ENCODE results near the gene CTU2.

DNA sequence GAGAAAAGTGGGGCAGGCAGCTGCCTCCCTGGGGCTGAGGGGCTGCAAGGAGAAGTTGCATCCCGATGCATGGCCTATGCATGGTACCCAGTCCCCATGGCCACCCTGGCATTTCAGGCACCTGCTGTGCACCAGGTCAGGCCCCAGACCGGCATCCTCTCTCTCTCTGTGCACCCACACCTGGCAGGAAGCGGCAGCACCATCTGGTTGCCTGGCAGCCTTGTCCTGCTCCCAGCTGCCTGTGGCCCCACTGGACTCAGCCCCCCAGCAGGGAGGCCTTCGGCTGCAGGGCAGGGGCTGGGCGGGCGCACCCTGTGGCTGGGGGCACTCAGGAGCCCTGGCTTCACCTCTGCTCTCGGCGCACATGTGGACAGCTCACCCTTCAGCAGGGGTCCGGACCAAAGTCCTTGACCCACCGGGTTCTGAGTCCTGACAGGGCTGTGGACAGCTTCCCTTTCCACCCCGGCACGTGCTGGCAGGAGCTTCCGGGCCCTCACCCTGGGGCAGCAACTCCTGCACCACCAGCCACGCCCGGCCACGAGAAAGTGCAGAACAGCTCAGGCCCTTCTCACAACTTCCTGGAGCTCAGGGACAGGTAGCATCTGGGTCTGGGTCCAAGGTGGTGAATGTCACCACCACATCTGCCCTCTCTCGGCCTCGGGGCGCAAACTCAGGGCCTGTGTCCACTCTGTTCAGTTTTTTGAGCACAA is 36.7 kb downstream of the CTU2 start:
- TF ChIP-seq, protein P1, sequence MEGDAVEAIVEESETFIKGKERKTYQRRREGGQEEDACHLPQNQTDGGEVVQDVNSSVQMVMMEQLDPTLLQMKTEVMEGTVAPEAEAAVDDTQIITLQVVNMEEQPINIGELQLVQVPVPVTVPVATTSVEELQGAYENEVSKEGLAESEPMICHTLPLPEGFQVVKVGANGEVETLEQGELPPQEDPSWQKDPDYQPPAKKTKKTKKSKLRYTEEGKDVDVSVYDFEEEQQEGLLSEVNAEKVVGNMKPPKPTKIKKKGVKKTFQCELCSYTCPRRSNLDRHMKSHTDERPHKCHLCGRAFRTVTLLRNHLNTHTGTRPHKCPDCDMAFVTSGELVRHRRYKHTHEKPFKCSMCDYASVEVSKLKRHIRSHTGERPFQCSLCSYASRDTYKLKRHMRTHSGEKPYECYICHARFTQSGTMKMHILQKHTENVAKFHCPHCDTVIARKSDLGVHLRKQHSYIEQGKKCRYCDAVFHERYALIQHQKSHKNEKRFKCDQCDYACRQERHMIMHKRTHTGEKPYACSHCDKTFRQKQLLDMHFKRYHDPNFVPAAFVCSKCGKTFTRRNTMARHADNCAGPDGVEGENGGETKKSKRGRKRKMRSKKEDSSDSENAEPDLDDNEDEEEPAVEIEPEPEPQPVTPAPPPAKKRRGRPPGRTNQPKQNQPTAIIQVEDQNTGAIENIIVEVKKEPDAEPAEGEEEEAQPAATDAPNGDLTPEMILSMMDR (conservative IDR thresholded peaks at IDR 0.05 in 1 of 2, IDR thresholded peaks at IDR 0.05 in 1 of 2; ENCODE audit: low read depth in 1 of 2, low read length in 2 of 2) = no peak
- no peak for TF ChIP-seq EZH2 (IDR thresholded peaks at IDR 0.05; ENCODE audit: low read length, missing control alignments)

Measured in fibroblast of lung (primary cell).